NCI-H2107 treated with DMSO at 0.1 percent for 48 hours (cell line): ENCODE results near the gene HEXD.
"Not testable (repeated sequence)": the region's sequence is repeated elsewhere in the genome, so short reads cannot be mapped to it uniquely, and the experiment has no call there.

Experiments used
- DNase-seq: peaks from one replicate; lab custom pipeline; 2025; ENCODE audit not compliant: unreplicated experiment; lab: John Stamatoyannopoulos, UW

Gene HEXD

DNA sequence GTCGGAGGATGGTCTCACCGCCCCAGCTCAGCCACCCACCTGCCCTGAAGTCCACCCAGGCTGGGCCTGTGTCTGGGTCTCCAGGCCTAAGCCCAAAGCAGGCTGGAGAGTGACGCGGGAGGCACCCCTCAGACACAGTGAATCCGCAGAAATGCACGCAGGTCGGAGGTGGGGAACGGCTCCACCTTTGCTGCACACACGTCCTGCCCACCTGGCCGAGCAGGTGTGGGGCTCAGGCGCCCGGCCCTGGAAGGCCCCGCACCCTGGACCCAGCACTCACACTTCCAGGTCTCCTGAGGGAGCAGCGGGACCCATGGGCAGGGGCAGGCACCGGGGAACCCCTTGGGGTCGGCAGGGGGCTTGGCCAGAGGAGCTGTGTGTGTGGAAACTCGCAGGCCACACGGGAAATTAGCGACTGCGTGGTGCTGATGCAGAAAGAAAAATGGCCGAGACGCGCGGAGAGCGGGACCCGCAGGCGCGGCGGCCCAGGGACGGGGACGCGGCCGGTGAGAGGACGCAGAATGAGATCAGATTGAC, 21.8 kb downstream of the HEXD start:
- DNase-seq, result no peak

- DNase-seq, result no peak
These were observed 22.4 kb downstream of the HEXD start for GRCh38 chr17:82440469-82440981.

GRCh38 chr17:82440991-82441627, 23.0 kb downstream of the HEXD start:
- DNase-seq, result no peak

- DNase-seq, result no peak
These were observed 23.7 kb downstream of the HEXD start for GRCh38 chr17:82441691-82442487.

DNA sequence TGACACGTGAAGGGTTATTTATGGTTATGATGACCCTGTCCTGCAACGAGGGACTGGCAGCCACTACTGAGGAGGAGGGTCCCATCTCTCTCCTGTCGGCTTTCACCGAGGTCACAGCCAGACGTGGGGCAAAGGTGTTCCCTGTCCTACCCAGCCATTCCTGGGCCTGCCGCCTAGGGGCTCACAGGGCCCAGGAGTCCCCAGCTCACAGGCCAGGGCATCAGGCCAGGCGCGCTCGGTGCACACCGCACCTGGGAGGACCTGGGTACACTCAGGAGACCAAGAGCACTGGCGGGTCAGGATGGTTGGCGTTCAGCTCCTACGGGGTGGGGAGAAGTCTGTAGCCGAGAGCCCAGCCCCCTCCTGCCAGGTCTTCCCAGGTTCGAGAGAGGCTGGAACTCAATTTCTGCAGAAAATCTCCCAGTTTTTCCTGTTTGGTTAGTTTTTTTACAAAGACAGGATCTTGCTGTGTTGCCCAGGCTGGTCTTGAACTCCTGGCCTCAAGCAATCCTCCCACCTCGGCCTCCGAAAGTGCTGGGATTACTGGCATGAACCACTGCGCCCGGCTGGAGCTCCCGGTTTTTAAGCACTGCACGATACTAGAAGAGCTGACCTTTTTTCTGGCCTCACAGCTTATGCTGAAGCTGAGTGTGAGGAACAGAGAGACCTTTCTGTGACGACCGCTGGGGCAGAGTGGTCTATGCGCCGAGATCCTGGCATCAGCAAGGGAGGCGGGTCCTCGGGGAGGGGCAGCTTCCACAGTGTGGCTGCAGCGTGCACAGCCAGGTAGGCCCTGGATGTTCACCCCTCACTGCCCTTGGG, 24.7 kb downstream of the HEXD start:
- DNase-seq, result no peak

- DNase-seq, result no peak
These were observed 25.5 kb downstream of the HEXD start for GRCh38 chr17:82443465-82444283.

GRCh38 chr17:82444284-82444893, 26.2 kb downstream of the HEXD start:
- DNase-seq, result no peak

DNA sequence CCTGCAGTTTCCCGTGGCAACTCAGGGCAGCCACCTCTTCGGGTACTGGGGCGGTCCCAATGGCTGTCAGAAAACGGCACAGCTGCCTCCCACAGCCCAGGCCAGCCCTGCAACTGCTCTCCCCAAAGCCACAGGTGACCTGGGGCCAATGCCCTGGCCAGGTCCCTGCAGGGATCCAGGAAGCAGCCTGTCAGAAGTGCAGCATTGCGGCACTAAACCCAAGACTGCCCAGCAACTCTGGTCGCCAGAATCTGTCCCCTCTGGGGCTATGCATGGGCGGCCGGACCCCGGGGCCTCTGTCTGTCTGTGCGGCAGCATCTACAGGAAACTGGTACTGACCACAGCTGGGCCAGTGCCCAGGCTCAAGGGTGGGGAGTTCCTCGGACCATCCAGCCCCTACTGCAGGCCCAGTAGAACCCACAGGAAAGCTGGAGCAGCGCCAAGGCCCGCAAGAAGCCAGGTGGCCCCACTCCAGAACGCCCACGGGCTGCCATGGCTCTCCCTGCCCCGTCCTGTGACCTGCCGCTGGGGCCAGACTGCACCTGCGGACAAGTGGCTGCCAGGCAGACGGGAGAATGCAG, 26.9 kb downstream of the HEXD start:
- no peak for DNase-seq

DNA sequence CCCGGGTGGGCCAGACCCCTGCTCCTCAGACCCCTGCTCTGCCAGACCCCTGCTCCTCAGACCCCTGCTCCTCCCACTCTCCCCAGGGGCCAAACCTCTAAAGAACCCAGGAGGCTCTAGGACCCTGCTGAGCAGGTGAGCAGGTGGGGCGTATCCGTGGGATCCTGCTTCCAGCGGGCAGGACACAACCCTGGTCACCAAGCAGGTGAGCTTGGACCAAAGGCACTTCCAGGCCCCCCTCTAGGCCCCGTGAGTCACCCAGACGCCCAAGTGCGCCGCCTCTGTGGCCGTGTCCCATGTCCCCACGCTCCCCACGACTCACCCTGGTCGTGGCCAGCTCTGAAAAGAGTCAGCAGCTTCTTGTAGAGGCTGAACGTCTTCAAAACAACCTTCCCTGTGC, 27.4 kb downstream of the HEXD start:
- no peak for DNase-seq

DNA sequence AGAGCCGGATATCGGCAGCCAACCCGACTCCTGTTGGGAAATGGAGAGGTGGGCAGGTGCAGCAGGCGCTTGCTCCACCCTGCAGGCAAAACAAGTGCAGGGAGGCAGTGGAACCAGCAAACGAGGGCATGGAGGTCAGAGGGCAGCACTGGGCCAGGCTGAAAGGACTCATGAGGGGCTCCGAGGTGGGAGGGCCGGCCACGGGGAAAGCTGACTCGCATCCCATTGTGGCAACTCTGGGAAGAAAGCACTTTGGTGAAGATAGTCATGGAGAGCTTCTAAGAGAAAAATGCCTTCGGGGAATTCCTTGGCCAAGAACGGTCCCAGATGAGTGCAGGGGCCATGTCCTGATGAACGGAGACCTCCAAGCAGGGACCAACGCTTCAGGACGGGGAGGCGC, 28.0 kb downstream of the HEXD start:
- no peak for DNase-seq

GRCh38 chr17:82446649-82447048, 28.5 kb downstream of the HEXD start:
- DNase-seq, result no peak

DNA sequence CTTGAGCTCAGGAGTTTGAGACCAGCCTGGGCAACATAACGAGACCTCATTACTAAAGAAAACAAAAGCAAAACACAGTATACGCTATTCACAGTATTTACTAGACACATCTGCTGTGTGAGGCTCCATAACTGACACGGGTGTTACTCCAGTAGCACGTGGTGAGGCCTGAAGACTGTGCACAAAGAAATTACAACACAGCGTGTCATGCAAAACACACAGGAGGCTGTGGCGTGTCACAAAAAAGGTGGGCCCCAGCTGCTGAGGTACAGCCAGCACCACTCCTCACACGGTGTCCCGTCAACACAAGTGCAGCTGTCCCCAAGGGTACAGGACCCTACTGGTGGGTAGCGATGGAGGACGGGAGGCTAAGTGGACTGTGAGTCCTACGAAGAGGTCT, 29.7 kb downstream of the HEXD start:
- no peak for DNase-seq

- no peak for DNase-seq
These were observed 31.2 kb downstream of the HEXD start for GRCh38 chr17:82449131-82449882.

DNA sequence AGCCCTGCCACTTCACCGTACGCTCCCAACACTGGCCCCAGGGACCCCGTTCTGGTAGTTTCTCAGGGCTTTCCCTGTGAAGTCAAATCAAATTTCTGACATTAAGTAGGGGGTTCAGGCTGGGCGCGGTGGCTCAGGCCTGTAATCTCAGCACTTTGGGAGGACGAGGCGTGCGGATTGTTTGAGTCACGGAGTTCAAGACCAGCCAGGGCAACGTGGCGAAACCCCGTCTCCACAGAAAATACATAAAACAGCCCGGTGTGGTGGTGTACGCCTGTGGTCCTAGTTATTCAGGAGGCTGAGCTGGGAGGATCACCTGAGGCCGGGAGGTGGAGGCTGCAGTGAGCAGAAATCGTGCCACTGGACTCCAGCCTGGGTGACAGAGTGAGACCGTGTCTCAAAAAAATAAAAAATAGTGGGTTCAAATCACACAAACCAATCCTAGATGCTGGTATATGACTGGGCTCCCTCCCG, 31.8 kb downstream of the HEXD start:
- no peak for DNase-seq

DNA sequence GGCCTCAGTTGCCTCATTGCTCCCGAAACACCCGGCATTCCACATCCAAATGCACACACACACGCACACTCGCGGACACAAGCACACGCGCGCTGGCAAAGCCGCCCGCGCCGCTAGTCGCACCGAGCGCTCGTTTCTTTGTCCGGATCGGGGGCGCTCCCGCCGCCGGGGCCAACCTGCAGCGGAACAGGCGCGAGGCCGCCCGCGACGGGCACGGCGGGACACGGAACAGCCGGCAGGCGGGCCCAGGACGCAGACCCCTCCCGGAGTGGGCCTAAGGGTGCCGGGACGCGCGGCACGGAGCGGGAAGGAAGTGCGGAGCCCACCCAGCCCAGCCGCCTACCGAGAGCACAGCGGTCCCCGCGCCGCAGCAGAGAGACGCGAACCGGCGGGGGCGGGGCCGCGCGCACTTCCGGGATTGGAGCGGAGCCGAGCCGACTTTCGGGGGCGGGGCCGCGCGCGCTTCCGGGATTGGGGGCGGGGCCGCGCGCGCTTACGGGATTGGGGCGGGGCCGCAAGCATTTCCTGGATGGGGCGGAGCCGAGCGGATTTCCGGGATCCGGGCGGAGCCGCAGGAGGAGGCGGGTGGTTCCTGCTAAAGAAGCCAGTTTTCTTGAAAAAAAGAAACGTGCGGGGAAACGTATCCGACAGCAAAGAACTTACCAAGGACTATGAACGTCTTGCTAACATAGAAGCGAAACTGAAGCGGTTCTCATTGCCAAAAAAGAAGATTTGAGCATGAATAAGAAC, 32.4 kb downstream of the HEXD start, which contains the start of gene CYBC1:
TSS of gene CYBC1 (minus strand) at position 396 of the 750 bp plus-strand sequence. CDS start 1,498 bp downstream, outside the sequence.
- DNase-seq, result peak; percentile 44

DNA sequence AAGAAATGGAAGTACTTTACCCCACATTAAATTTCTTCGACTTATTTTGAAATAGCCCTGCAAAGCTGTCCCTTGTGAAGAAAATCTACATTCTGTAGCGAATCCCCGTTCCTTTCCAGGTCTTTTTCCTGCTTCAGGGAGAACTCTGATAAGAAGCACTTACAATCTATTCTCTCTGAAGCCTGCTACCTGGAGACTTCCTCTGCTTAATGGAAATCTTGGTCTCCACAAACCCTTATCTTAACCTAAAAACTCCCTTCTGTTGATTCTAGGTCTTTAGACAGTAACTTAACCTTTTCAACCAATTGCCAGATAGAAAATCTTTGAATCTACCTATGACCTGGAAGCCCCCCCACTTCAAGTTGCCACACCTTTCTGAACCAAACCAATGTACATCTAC, 34.0 kb downstream of the HEXD start:
- DNase-seq, result no peak

- DNase-seq, result not testable (repeated sequence)
These were observed 35.0 kb downstream of the HEXD start for GRCh38 chr17:82453151-82453550.

GRCh38 chr17:82453706-82454105, 35.6 kb downstream of the HEXD start:
- DNase-seq, result not testable (repeated sequence)
